NT2/D1 (cell line): ENCODE results near the gene SWSAP1.

Source experiments
- SUZ12 ChIP-seq: IDR thresholded peaks from 2 replicates; pipeline ENCODE4 v1.6.1; 2011; ENCODE audit not compliant: insufficient read length, insufficient read depth; ENCODE audit errors: extremely low read depth
- YY1 ChIP-seq: IDR thresholded peaks from 2 replicates; pipeline ENCODE4 v1.6.1; 2011; ENCODE audit not compliant: insufficient read length, insufficient read depth
- ZNF274 ChIP-seq: IDR thresholded peaks from 2 replicates; pipeline ENCODE4 v1.6.1; 2011; ENCODE audit warnings: mild to moderate bottlenecking, low read depth, low read length

GRCh38 chr19:11410682-11411081 lies 36.2 kb downstream of the SWSAP1 start:
- TF ChIP-seq SUZ12 = no peak
- TF ChIP-seq YY1 = no peak
- TF ChIP-seq ZNF274 = no peak
